ENCODE measurements around the gene TIGD1.
"Not testable (repeated sequence)": the region's sequence is repeated elsewhere in the genome, so short reads cannot be mapped to it uniquely, and the experiment has no call there.

TIGD1 gene

GRCh38 chr2:232570481-232570880, 20.1 kb upstream of the TIGD1 start:
- H3K27ac ChIP-seq (ENCODE audit: low read length) = not testable (repeated sequence)

DNA sequence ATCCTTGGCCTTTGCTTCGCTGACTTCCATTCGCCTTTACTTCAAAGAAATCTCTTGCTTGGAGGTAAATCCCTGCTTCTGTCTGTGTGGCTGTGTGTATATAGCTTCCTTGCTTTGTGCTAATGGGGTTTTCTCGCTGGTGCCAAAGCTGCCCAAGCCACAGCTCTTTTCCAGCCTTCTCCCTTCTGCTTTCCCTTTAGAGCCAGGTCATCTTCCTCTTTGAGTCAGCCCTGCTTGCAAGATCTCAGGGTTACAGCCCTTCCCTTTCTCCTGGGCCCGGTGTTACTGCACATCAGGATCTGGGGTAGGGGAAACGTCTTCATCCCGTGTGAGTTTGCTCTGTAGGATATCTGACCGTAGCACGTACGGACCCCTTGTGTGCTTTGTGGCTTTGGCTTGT, 19.2 kb upstream of the TIGD1 start:
- Histone ChIP-seq H3K9me3 (ENCODE audit: control insufficient read depth in 2 of 2, low read length in 2 of 2) (no peaks in the 10 kb centered on the region), H3K4me1 (ENCODE audit: control insufficient read depth, insufficient read depth, low read length) (no peaks in the 10 kb centered on the region), H3K27me3 (ENCODE audit: control insufficient read depth in 1 of 2, insufficient read depth in 2 of 2, low read length in 2 of 2) (no peaks in the 10 kb centered on the region), H3K9ac (ENCODE audit: low read length in 2 of 2) (no peak overlapping the region), H3K36me3 (ENCODE audit: control insufficient read depth in 2 of 2, insufficient read depth in 2 of 2, low read length in 2 of 2) (peaks cover 55 to 64% of the 10 kb centered on the region in 2 donors), H3K4me3 (ENCODE audit: low read length in 2 of 2) (no peak overlapping the region), H3K27ac (ENCODE audit: low read length) (no peak overlapping the region)

More at GRCh38 chr2:232570481-232570880, 20.1 kb upstream of the TIGD1 start:
- not testable (repeated sequence) for H3K4me3 ChIP-seq (ENCODE audit: low read length in 2 of 2); H3K9ac ChIP-seq (ENCODE audit: low read length in 2 of 2); H3K4me1 ChIP-seq (ENCODE audit: control insufficient read depth, insufficient read depth, low read length); H3K27me3 ChIP-seq (ENCODE audit: control insufficient read depth in 1 of 2, insufficient read depth in 2 of 2, low read length in 2 of 2); H3K9me3 ChIP-seq (ENCODE audit: control insufficient read depth in 2 of 2, low read length in 2 of 2)
- peaks cover 53 to 65% of the 10 kb centered on the region in 2 donors for H3K36me3 ChIP-seq (ENCODE audit: control insufficient read depth in 2 of 2, insufficient read depth in 2 of 2, low read length in 2 of 2)

DNA sequence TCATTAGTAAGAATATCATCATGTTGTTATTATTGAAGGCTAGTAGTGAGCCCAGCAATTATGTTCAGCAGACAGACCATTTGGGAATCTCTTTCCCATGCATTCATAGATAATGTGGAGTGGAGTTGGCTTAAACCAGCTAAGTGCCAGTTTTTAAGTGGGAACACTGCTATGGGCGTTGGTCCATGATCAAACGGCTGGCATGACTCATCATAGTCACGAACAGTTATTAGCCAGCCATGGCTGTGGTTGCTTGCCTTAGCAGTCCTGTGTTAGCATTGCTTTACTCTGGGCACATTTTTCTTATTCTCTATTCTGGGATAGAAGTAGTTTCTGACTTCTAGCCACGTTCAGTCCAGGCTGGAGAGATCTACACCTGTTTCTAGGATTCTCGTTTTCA, 17.8 kb upstream of the TIGD1 start:
- Histone ChIP-seq H3K27ac (ENCODE audit: low read length) (no peak overlapping the region), H3K36me3 (ENCODE audit: control insufficient read depth in 2 of 2, insufficient read depth in 2 of 2, low read length in 2 of 2) (peaks cover 48 to 60% of the 10 kb centered on the region in 2 donors), H3K9me3 (ENCODE audit: control insufficient read depth in 2 of 2, low read length in 2 of 2) (no peaks in the 10 kb centered on the region), H3K27me3 (ENCODE audit: control insufficient read depth in 1 of 2, insufficient read depth in 2 of 2, low read length in 2 of 2) (no peaks in the 10 kb centered on the region), H3K4me1 (ENCODE audit: control insufficient read depth, insufficient read depth, low read length) (no peaks in the 10 kb centered on the region), H3K9ac (ENCODE audit: low read length in 2 of 2) (no peak overlapping the region), H3K4me3 (ENCODE audit: low read length in 2 of 2) (no peak overlapping the region)

DNA sequence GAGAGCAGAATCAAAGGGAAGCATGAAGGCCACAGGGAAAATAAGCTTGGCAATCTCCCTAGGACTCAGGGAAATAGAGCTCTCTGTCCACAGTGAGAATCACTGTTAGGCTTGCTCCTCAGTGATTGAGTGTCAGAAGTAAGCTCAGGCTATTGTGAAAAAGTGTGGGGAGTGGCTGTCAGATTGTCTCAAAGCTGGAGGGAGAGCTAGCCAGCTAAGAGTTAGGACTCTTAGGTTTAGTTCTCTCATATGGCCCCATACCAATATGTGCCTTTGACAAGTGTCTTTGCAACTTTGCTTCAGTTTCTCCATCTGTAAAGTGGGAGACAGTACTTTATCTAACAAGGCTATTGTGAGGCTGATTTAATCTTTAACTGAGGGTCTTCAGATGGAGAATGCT, 17.4 kb upstream of the TIGD1 start:
- Histone ChIP-seq H3K4me3 (ENCODE audit: low read length in 2 of 2) (no peak overlapping the region), H3K27ac (ENCODE audit: low read length) (no peak overlapping the region), H3K27me3 (ENCODE audit: control insufficient read depth in 1 of 2, insufficient read depth in 2 of 2, low read length in 2 of 2) (no peaks in the 10 kb centered on the region), H3K9me3 (ENCODE audit: control insufficient read depth in 2 of 2, low read length in 2 of 2) (no peaks in the 10 kb centered on the region), H3K4me1 (ENCODE audit: control insufficient read depth, insufficient read depth, low read length) (no peaks in the 10 kb centered on the region), H3K36me3 (ENCODE audit: control insufficient read depth in 2 of 2, insufficient read depth in 2 of 2, low read length in 2 of 2) (peaks cover 52 to 61% of the 10 kb centered on the region in 2 donors), H3K9ac (ENCODE audit: low read length in 2 of 2) (no peak overlapping the region)

DNA sequence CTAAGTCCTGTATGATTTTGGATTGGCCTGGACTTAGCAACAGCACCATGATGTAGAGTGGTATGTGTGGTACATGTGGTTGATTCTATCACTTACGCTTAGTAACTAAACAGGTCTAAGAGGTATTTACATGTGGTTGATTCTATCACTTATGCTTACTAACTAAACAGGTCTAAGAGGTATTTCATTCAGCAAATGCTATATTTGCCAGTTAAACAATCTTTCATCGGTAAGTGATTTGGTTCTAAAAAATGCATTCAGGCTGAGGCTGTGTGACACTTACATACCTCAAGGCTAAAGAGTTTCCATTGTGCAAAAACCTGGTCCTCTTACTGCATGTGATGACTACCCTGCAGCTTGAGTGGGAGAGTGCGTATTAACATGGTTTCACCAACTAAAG, 13.2 kb upstream of the TIGD1 start:
- no peaks in the 10 kb centered on the region for H3K4me1 ChIP-seq (ENCODE audit: control insufficient read depth, insufficient read depth, low read length)
- no peak overlapping the region for H3K4me3 ChIP-seq (ENCODE audit: low read length in 2 of 2)
- H3K36me3 ChIP-seq (ENCODE audit: control insufficient read depth in 2 of 2, insufficient read depth in 2 of 2, low read length in 2 of 2) = peaks cover 44 to 52% of the 10 kb centered on the region in 2 donors
- no peak overlapping the region for H3K9ac ChIP-seq (ENCODE audit: low read length in 2 of 2)
- H3K9me3 ChIP-seq (ENCODE audit: control insufficient read depth in 2 of 2, low read length in 2 of 2) = no peaks in the 10 kb centered on the region
- no peak overlapping the region for H3K27ac ChIP-seq (ENCODE audit: low read length)
- H3K27me3 ChIP-seq (ENCODE audit: control insufficient read depth in 1 of 2, insufficient read depth in 2 of 2, low read length in 2 of 2) = no peaks in the 10 kb centered on the region

- peaks cover 40 to 47% of the 10 kb centered on the region in 2 donors for H3K36me3 ChIP-seq (ENCODE audit: control insufficient read depth in 2 of 2, insufficient read depth in 2 of 2, low read length in 2 of 2)
- no peak overlapping the region for H3K9ac ChIP-seq (ENCODE audit: low read length in 2 of 2)
- H3K9me3 ChIP-seq (ENCODE audit: control insufficient read depth in 2 of 2, low read length in 2 of 2) = no peaks in the 10 kb centered on the region
- H3K4me1 ChIP-seq (ENCODE audit: control insufficient read depth, insufficient read depth, low read length) = no peaks in the 10 kb centered on the region
- H3K4me3 ChIP-seq (ENCODE audit: low read length in 2 of 2) = no peak overlapping the region
- H3K27me3 ChIP-seq (ENCODE audit: control insufficient read depth in 1 of 2, insufficient read depth in 2 of 2, low read length in 2 of 2) = no peaks in the 10 kb centered on the region
- no peak overlapping the region for H3K27ac ChIP-seq (ENCODE audit: low read length)
These were observed 12.3 kb upstream of the TIGD1 start for GRCh38 chr2:232562515-232563151.

GRCh38 chr2:232556426-232556825, 6.1 kb upstream of the TIGD1 start:
- no peaks in the 10 kb centered on the region for H3K27me3 ChIP-seq (ENCODE audit: control insufficient read depth in 1 of 2, insufficient read depth in 2 of 2, low read length in 2 of 2)
- no peaks in the 10 kb centered on the region for H3K9me3 ChIP-seq (ENCODE audit: control insufficient read depth in 2 of 2, low read length in 2 of 2)
- no peak overlapping the region for H3K27ac ChIP-seq (ENCODE audit: low read length)
- no peak overlapping the region for H3K4me3 ChIP-seq (ENCODE audit: low read length in 2 of 2)
- H3K9ac ChIP-seq (ENCODE audit: low read length in 2 of 2) = no peak overlapping the region
- H3K4me1 ChIP-seq (ENCODE audit: control insufficient read depth, insufficient read depth, low read length) = peaks cover 5% of the 10 kb centered on the region
- H3K36me3 ChIP-seq (ENCODE audit: control insufficient read depth in 2 of 2, insufficient read depth in 2 of 2, low read length in 2 of 2) = peaks cover 15 to 26% of the 10 kb centered on the region in 2 donors

- Histone ChIP-seq H3K27me3 (ENCODE audit: control insufficient read depth in 1 of 2, insufficient read depth in 2 of 2, low read length in 2 of 2) (no peaks in the 10 kb centered on the region), H3K9me3 (ENCODE audit: control insufficient read depth in 2 of 2, low read length in 2 of 2) (no peaks in the 10 kb centered on the region), H3K9ac (ENCODE audit: low read length in 2 of 2) (peak overlapping the region; percentile 83 to 92), H3K4me1 (ENCODE audit: control insufficient read depth, insufficient read depth, low read length) (peaks cover 8% of the 10 kb centered on the region), H3K4me3 (ENCODE audit: low read length in 2 of 2) (peak overlapping the region; percentile 81 to 95), H3K27ac (ENCODE audit: low read length) (no peak overlapping the region), H3K36me3 (ENCODE audit: control insufficient read depth in 2 of 2, insufficient read depth in 2 of 2, low read length in 2 of 2) (peaks cover 2 to 5% of the 10 kb centered on the region in 2 donors)
These were observed 1.4 kb upstream of the TIGD1 start for GRCh38 chr2:232551776-232552175.

DNA sequence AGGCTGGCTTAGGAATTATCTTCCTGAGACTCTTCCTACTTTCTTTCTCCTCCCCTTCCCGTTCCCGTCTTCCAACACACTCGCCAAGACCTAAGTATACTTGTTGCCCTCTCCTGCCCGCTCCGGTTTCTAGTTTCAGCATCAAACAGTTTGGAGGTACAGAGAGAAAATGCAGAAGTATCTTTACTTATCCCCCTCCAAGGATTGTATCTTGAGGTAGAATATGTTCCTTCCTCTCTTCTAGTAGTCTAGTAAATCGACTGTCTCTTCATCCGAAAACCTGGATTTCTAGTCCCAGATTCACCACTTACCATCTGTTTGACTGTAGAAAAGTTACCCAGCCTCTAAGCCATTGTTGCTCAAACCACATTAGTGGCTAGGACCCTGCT, 887 bp upstream of the TIGD1 start:
- H3K4me3 ChIP-seq (ENCODE audit: low read length in 2 of 2) = peak overlapping the region; percentile 81 to 95
- H3K4me1 ChIP-seq (ENCODE audit: control insufficient read depth, insufficient read depth, low read length) = peaks cover 8% of the 10 kb centered on the region
- no peaks in the 10 kb centered on the region for H3K9me3 ChIP-seq (ENCODE audit: control insufficient read depth in 2 of 2, low read length in 2 of 2)
- no peaks in the 10 kb centered on the region for H3K27me3 ChIP-seq (ENCODE audit: control insufficient read depth in 1 of 2, insufficient read depth in 2 of 2, low read length in 2 of 2)
- H3K27ac ChIP-seq (ENCODE audit: low read length) = peak overlapping the region; percentile 93
- H3K9ac ChIP-seq (ENCODE audit: low read length in 2 of 2) = peak overlapping the region; percentile 83 to 92
- H3K36me3 ChIP-seq (ENCODE audit: control insufficient read depth in 2 of 2, insufficient read depth in 2 of 2, low read length in 2 of 2) = peaks cover 3 to 5% of the 10 kb centered on the region in 2 donors

DNA sequence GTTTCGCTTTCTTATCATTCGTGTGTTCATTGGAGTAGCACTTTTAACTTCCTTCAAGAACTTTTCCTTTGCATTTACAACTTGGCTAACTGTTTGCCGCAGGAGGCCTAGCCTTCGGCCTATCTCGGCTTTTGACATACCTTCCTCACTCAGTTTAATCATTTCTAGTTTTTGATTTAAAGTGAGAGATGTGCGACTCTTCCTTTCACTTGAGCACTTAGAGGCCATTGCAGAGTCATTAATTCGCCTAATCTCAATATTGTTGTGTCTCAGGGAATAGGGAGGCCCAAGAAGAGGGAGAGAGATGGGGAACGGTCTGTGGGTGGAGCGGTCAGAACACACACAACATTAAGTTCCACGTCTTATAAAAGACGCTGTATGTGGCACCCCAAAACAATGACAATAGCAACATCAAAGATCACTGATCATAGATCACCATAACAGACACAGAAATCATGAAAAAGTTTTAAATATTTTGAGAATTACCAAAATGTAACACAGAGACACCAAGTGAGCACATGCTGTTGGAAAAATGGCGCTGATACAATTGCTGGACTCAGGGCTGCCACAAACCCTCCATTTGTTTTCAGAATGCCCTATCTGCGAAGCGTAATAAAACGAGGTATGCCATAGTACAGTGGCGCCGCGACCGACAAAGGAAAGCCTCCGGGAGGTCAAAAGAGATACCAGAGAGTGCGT, 553 bp downstream of the TIGD1 start:
- peak overlapping the region; percentile 81 to 95 for H3K4me3 ChIP-seq (ENCODE audit: low read length in 2 of 2)
- H3K4me1 ChIP-seq (ENCODE audit: control insufficient read depth, insufficient read depth, low read length) = peaks cover 8% of the 10 kb centered on the region
- H3K27me3 ChIP-seq (ENCODE audit: control insufficient read depth in 1 of 2, insufficient read depth in 2 of 2, low read length in 2 of 2) = no peaks in the 10 kb centered on the region
- peak overlapping the region; percentile 93 for H3K27ac ChIP-seq (ENCODE audit: low read length)
- H3K9me3 ChIP-seq (ENCODE audit: control insufficient read depth in 2 of 2, low read length in 2 of 2) = no peaks in the 10 kb centered on the region
- peak overlapping the region; percentile 83 to 92 for H3K9ac ChIP-seq (ENCODE audit: low read length in 2 of 2)
- H3K36me3 ChIP-seq (ENCODE audit: control insufficient read depth in 2 of 2, insufficient read depth in 2 of 2, low read length in 2 of 2) = peaks cover 3% of the 10 kb centered on the region in 2 donors

DNA sequence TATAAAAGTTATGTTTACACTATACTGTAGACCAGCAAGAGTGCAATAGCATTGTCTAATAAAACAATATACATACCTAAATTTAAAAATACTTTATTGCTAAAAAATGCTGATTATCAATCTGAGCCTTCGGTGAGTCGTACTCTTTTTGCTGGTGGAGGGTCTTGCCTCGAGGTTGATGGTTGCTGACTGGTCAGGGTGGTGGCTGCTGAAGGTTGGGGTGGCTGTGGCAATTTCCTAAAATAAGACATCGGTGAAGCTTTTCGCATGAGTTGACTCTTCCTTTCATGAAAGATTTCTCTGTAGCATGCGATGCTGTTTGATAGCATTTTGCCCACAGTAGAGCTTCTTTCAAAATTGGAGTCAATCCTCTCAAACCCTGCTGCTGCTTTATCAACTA, 2.4 kb downstream of the TIGD1 start:
- H3K4me1 ChIP-seq (ENCODE audit: control insufficient read depth, insufficient read depth, low read length) = peaks cover 8% of the 10 kb centered on the region
- H3K36me3 ChIP-seq (ENCODE audit: control insufficient read depth in 2 of 2, insufficient read depth in 2 of 2, low read length in 2 of 2) = peaks cover 3% of the 10 kb centered on the region in 2 donors
- H3K27me3 ChIP-seq (ENCODE audit: control insufficient read depth in 1 of 2, insufficient read depth in 2 of 2, low read length in 2 of 2) = no peaks in the 10 kb centered on the region
- H3K4me3 ChIP-seq (ENCODE audit: low read length in 2 of 2) = no peak overlapping the region
- no peak overlapping the region for H3K9ac ChIP-seq (ENCODE audit: low read length in 2 of 2)
- H3K9me3 ChIP-seq (ENCODE audit: control insufficient read depth in 2 of 2, low read length in 2 of 2) = no peaks in the 10 kb centered on the region
- H3K27ac ChIP-seq (ENCODE audit: low read length) = no peak overlapping the region

Data from stomach smooth muscle (tissue), 2 donors.